ENCODE data around the gene PACRG. TPM values are rescaled to one million over a fixed set of nuclear protein-coding genes. Genes with fewer than 3 reads are reported as not detected.

Gene PACRG
- total and polyA plus RNA-seq, 2 of the 8 experiments (the other 6 are each of a cell fraction or from before 2014, with no cell fraction given): 0.44 to 0.54 TPM

DNA sequence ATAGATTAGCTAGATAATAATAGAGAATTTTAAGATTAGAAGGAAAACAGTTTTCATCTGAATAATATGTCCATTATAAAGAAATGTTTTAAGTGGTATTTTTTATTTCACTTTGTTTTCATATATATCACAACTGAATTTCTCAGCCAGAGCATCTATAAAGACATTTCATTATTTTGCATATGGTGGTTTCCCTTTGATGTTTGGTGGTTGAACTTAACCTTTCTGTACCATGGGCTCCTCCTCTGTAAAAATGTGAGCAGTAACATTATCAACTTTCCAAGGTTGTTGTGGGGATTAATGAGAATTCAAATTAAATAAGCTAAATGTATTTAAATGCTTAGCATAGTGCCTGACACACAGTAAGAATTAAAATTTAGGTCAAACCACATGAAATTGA lies 567.0 kb downstream of the PACRG start:
- Histone ChIP-seq H3K23me2 (ENCODE audit: low read depth, low read length) (no peaks in the 10 kb centered on the region), H3K4me1 (replicated peaks in 1 of 4; ENCODE audit: control insufficient read depth in 3 of 4, insufficient read depth in 4 of 4, low read length in 3 of 4) (no peaks in the 10 kb centered on the region; a peak in 1 of 7 replicates), H2AFZ (ENCODE audit: low read length) (no peak overlapping the region), H3K14ac (ENCODE audit: insufficient read length) (no peak overlapping the region), H3K56ac (replicated peaks; ENCODE audit: insufficient read length, low read depth, low read length) (no peak overlapping the region), H3K79me2 (ENCODE audit: control insufficient read depth in 1 of 2, insufficient read depth in 2 of 2, low read length in 2 of 2) (no peaks in the 10 kb centered on the region), H4K8ac (ENCODE audit: extremely low read depth, insufficient read depth, low read length) (no peak overlapping the region), H3K27ac (ENCODE audit: low read depth, low read length) (no peak overlapping the region), H4K5ac (ENCODE audit: insufficient read length, low read depth, low read length) (no peak overlapping the region), H2BK120ac (replicated peaks; ENCODE audit: low read depth, low read length) (no peak overlapping the region), H3K27me3 (replicated peaks in 1 of 4; ENCODE audit: control insufficient read depth in 3 of 4, extremely low read depth in 1 of 4, insufficient read depth in 3 of 4, low read length in 3 of 4) (no peaks in the 10 kb centered on the region), H3K9ac (replicated peaks in 1 of 4; ENCODE audit: extremely low read depth in 1 of 4, low read depth in 3 of 4, low read length in 3 of 4) (no peak overlapping the region), H3K4me2 (ENCODE audit: insufficient read depth in 1 of 2, low read depth in 2 of 2, low read length in 2 of 2) (no peak overlapping the region), H3K23ac (ENCODE audit: insufficient read length) (no peak overlapping the region), H2BK20ac (ENCODE audit: low read length) (no peak overlapping the region), H3K36me3 (ENCODE audit: control insufficient read depth in 2 of 4, insufficient read depth in 4 of 4, low read length in 3 of 4) (no peaks in the 10 kb centered on the region), H2BK5ac (ENCODE audit: low read depth, low read length) (no peak overlapping the region), H2AK5ac (ENCODE audit: low read depth, low read length) (no peak overlapping the region), H2BK15ac (ENCODE audit: low read length) (no peak overlapping the region), H3K9me3 (ENCODE audit: insufficient read depth in 2 of 2, low read depth in 1 of 2, low read length in 1 of 2) (no peaks in the 10 kb centered on the region), H4K91ac (replicated peaks; ENCODE audit: insufficient read length, low read length) (no peak overlapping the region), H2BK12ac (ENCODE audit: low read depth, low read length) (no peak overlapping the region), H4K20me1 (replicated peaks in 1 of 2; ENCODE audit: control insufficient read depth in 1 of 2, insufficient read depth in 2 of 2, low read length in 2 of 2) (no peaks in the 10 kb centered on the region), H3K4ac (replicated peaks; ENCODE audit: insufficient read length, low read depth, low read length) (no peak overlapping the region), H3K4me3 (ENCODE audit: extremely low read depth in 1 of 4, insufficient read depth in 2 of 4, low read depth in 3 of 4, low read length in 4 of 4) (no peak overlapping the region), H3K18ac (ENCODE audit: extremely low read depth, low read length) (no peak overlapping the region), H3K79me1 (ENCODE audit: low read depth, low read length) (no peaks in the 10 kb centered on the region)
- no peak for FAIRE-seq
- no peak for DNase-seq (ENCODE audit: low read depth in 1 of 2, low spot score in 2 of 2)
- ChIA-PET CTCF (ENCODE audit: partially characterized antibody) (no interaction called here), POLR2A (ENCODE audit: partially characterized antibody) (no interaction called here)
- TF ChIP-seq, protein P1, sequence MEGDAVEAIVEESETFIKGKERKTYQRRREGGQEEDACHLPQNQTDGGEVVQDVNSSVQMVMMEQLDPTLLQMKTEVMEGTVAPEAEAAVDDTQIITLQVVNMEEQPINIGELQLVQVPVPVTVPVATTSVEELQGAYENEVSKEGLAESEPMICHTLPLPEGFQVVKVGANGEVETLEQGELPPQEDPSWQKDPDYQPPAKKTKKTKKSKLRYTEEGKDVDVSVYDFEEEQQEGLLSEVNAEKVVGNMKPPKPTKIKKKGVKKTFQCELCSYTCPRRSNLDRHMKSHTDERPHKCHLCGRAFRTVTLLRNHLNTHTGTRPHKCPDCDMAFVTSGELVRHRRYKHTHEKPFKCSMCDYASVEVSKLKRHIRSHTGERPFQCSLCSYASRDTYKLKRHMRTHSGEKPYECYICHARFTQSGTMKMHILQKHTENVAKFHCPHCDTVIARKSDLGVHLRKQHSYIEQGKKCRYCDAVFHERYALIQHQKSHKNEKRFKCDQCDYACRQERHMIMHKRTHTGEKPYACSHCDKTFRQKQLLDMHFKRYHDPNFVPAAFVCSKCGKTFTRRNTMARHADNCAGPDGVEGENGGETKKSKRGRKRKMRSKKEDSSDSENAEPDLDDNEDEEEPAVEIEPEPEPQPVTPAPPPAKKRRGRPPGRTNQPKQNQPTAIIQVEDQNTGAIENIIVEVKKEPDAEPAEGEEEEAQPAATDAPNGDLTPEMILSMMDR (IDR thresholded peaks at IDR 0.05; ENCODE audit: control extremely low read depth in 1 of 3, insufficient read depth in 1 of 3, low read depth in 1 of 3, low read length in 3 of 3): no peak
- TF ChIP-seq RXRA (IDR thresholded peaks at IDR 0.05; ENCODE audit: insufficient read depth, low read depth, low read length): no peak
